ENCODE data around the gene GRIN3B. TPM values are rescaled to one million over a fixed set of nuclear protein-coding genes. Genes with fewer than 3 reads are reported as not detected.

The GRIN3B gene
- total and polyA plus RNA-seq, 2 of the 4 experiments (the other 2 are of a cell fraction): under 0.01 to 0.91 TPM

DNA sequence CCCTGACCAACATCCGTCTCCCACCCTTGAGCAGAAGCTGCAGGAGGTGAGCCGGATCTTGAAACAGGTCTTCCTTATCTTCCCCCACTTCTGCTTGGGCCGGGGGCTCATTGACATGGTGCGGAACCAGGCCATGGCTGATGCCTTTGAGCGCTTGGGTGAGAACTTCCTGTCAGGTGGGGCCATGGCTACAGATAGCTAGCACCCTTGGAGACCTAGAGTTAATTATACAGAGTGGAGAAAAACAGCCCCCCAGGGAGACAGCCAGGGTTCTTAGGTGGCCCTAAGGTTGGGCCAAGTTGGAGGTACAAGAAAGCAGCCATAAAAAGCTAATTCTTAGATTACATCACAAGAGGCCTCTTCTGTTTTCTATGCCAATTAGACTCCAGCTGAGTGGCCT lies 57.9 kb downstream of the GRIN3B start:
- CTCF ChIA-PET: no interaction called here
- BruUV-seq (replicated peaks): no TSS peak
- Histone ChIP-seq H3K14ac (replicated peaks; ENCODE audit: low read depth, low read length) (no peak overlapping the region), H3K9ac (ENCODE audit: low read depth, low read length) (no peak overlapping the region), H2BK20ac (ENCODE audit: low read depth, low read length) (no peak overlapping the region), H3K27ac (ENCODE audit: insufficient read depth, low read length) (no peak overlapping the region), H3K4me3 (ENCODE audit: insufficient read depth, low read depth, low read length) (no peak overlapping the region), H3K56ac (ENCODE audit: extremely low read depth, insufficient read depth, low read length) (no peak overlapping the region), H3K18ac (ENCODE audit: low read depth, low read length) (no peak overlapping the region), H2AK9ac (replicated peaks; ENCODE audit: low read depth, low read length, poor library complexity) (no peak overlapping the region), H4K8ac (ENCODE audit: low read depth in 2 of 2, low read length in 2 of 2) (no peak overlapping the region), H3K4me2 (ENCODE audit: low read depth, low read length) (no peak overlapping the region), H2BK120ac (ENCODE audit: low read depth, low read length) (no peak overlapping the region), H3K36me3 (ENCODE audit: control insufficient read depth, insufficient read depth, low read length) (peaks cover 1% of the 10 kb centered on the region; the same call in 1 of the 2 replicates), H4K20me1 (ENCODE audit: insufficient read depth, low read length) (no peaks in the 10 kb centered on the region), H4K91ac (ENCODE audit: insufficient read depth, low read depth, low read length) (no peak overlapping the region), H3K23ac (ENCODE audit: low read depth, low read length) (no peak overlapping the region), H3K9me1 (ENCODE audit: insufficient read depth, low read length) (no peaks in the 10 kb centered on the region), H2AFZ (replicated peaks; ENCODE audit: low read length, poor library complexity) (no peak overlapping the region), H4K5ac (ENCODE audit: low read depth, low read length) (no peak overlapping the region), H3K79me1 (ENCODE audit: low read depth in 1 of 2, low read length in 2 of 2) (no peaks in the 10 kb centered on the region), H3K4me1 (ENCODE audit: control insufficient read depth, insufficient read depth, low read length) (no peaks in the 10 kb centered on the region), H2BK15ac (ENCODE audit: low read depth, low read length) (no peak overlapping the region), H3K9me3 (ENCODE audit: control insufficient read depth, insufficient read depth, low read length) (peaks cover 36% of the 10 kb centered on the region), H2BK5ac (ENCODE audit: low read depth, low read length, poor library complexity, severe bottlenecking) (no peak overlapping the region), H2AK5ac (ENCODE audit: low read depth, low read length) (no peak overlapping the region), H3K27me3 (ENCODE audit: control insufficient read depth, insufficient read depth, low read length) (no peaks in the 10 kb centered on the region), H3K4ac (ENCODE audit: low read depth, low read length) (no peak overlapping the region)
- intact Hi-C loops (cut with micrococcal nuclease): no loop called here
- in situ Hi-C loops (cut with MboI; ENCODE audit: low sequenced_read_pairs): no loop called here
- POLR2A ChIA-PET (ENCODE audit: unreplicated experiment): no interaction called here
- DNase-seq (no peak), ATAC-seq (ENCODE audit: low read depth) (no peak)
- dilution Hi-C loops (cut with HindIII; ENCODE audit: low sequenced_read_pairs, unreplicated experiment): no loop called here
- 100% methylated on average over 2 of the region's 5 CpGs; no CpG with 5 or more reads in 1 of the 2 experiments for WGBS, 2 experiments (ENCODE audit: extremely low coverage in 2 of 2, insufficient read length in 1 of 2)
- TF ChIP-seq MAFK (IDR thresholded peaks at IDR 0.05; ENCODE audit: low read depth, low read length) (no peak), RAD21 (IDR thresholded peaks at IDR 0.05; ENCODE audit: low read length) (no peak), SMC3 (IDR thresholded peaks at IDR 0.05; ENCODE audit: low read depth, low read length) (no peak), RCOR1 (IDR thresholded peaks at IDR 0.05; ENCODE audit: insufficient replicate concordance, low read length) (no peak), POLR2A (IDR thresholded peaks at IDR 0.05; ENCODE audit: low read depth, low read length) (no peak), MXI1 (IDR thresholded peaks at IDR 0.05; ENCODE audit: borderline replicate concordance, low read depth, low read length) (no peak), CHD1 (IDR thresholded peaks at IDR 0.05; ENCODE audit: low read depth, low read length) (no peak), MAZ (IDR thresholded peaks at IDR 0.05; ENCODE audit: borderline replicate concordance, low read depth, low read length) (no peak), RFX5 (IDR thresholded peaks at IDR 0.05; ENCODE audit: low read depth, low read length) (no peak), NFE2L2 (IDR thresholded peaks at IDR 0.05; ENCODE audit: low read depth, low read length) (no peak), BHLHE40 (IDR thresholded peaks at IDR 0.05; ENCODE audit: low read depth, low read length) (no peak), FOS (IDR thresholded peaks at IDR 0.05; ENCODE audit: low read depth, low read length) (no peak), CEBPB (IDR thresholded peaks at IDR 0.05; ENCODE audit: low read depth, low read length) (no peak)
- TF ChIP-seq, protein P1, sequence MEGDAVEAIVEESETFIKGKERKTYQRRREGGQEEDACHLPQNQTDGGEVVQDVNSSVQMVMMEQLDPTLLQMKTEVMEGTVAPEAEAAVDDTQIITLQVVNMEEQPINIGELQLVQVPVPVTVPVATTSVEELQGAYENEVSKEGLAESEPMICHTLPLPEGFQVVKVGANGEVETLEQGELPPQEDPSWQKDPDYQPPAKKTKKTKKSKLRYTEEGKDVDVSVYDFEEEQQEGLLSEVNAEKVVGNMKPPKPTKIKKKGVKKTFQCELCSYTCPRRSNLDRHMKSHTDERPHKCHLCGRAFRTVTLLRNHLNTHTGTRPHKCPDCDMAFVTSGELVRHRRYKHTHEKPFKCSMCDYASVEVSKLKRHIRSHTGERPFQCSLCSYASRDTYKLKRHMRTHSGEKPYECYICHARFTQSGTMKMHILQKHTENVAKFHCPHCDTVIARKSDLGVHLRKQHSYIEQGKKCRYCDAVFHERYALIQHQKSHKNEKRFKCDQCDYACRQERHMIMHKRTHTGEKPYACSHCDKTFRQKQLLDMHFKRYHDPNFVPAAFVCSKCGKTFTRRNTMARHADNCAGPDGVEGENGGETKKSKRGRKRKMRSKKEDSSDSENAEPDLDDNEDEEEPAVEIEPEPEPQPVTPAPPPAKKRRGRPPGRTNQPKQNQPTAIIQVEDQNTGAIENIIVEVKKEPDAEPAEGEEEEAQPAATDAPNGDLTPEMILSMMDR (conservative IDR thresholded peaks at IDR 0.05; ENCODE audit: low read depth, low read length): no peak
- TF ChIP-seq, protein P2, sequence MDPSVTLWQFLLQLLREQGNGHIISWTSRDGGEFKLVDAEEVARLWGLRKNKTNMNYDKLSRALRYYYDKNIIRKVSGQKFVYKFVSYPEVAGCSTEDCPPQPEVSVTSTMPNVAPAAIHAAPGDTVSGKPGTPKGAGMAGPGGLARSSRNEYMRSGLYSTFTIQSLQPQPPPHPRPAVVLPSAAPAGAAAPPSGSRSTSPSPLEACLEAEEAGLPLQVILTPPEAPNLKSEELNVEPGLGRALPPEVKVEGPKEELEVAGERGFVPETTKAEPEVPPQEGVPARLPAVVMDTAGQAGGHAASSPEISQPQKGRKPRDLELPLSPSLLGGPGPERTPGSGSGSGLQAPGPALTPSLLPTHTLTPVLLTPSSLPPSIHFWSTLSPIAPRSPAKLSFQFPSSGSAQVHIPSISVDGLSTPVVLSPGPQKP (IDR thresholded peaks at IDR 0.05; ENCODE audit: borderline replicate concordance, low read depth, low read length): no peak
- TF ChIP-seq, protein P3, sequence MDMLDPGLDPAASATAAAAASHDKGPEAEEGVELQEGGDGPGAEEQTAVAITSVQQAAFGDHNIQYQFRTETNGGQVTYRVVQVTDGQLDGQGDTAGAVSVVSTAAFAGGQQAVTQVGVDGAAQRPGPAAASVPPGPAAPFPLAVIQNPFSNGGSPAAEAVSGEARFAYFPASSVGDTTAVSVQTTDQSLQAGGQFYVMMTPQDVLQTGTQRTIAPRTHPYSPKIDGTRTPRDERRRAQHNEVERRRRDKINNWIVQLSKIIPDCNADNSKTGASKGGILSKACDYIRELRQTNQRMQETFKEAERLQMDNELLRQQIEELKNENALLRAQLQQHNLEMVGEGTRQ (IDR thresholded peaks at IDR 0.05; ENCODE audit: low read depth, low read length): no peak

Data from IMR-90 (cell line).